ENCODE results near the gene KIAA0232.

DNA sequence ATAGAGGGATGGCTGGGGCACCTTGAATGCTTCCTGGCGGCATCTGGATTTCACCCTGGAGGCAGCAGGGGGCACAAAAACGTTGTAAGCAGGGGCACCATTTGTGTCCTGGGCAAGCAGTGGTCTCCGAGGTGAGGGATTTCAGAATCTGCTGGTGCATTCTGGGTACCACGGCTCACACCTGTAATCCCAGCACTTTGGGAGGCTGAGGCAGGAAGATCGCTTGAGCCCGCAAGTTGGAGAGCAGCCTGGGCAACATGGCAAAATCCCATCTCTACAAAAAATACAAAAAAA lies 110.3 kb downstream of the KIAA0232 start:
- TF ChIP-seq, protein P1, sequence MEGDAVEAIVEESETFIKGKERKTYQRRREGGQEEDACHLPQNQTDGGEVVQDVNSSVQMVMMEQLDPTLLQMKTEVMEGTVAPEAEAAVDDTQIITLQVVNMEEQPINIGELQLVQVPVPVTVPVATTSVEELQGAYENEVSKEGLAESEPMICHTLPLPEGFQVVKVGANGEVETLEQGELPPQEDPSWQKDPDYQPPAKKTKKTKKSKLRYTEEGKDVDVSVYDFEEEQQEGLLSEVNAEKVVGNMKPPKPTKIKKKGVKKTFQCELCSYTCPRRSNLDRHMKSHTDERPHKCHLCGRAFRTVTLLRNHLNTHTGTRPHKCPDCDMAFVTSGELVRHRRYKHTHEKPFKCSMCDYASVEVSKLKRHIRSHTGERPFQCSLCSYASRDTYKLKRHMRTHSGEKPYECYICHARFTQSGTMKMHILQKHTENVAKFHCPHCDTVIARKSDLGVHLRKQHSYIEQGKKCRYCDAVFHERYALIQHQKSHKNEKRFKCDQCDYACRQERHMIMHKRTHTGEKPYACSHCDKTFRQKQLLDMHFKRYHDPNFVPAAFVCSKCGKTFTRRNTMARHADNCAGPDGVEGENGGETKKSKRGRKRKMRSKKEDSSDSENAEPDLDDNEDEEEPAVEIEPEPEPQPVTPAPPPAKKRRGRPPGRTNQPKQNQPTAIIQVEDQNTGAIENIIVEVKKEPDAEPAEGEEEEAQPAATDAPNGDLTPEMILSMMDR (IDR thresholded peaks at IDR 0.05): no peak
- TF ChIP-seq POLR2A (IDR thresholded peaks at IDR 0.05): no peak

Data from right lobe of liver (tissue), 4 donors.